ENCODE measurements around the gene ARFGEF3. TPM values are rescaled to one million over a fixed set of nuclear protein-coding genes. Genes with fewer than 3 reads are reported as not detected.

The ARFGEF3 gene
- total and polyA plus RNA-seq, 5 experiments from 2014 or later: not detected

- ATAC-seq (no peak), DNase-seq (no peak)
- H3K27me3 Mint-ChIP-seq: peaks cover 3 to 19% (median 16%) of the 10 kb centered on the region in 5 donors
- H3K9me3 Mint-ChIP-seq: no peaks in the 10 kb centered on the region
- no peaks in the 10 kb centered on the region for H3K36me3 Mint-ChIP-seq
- no peak overlapping the region for H3K4me3 Mint-ChIP-seq
- H3K27ac Mint-ChIP-seq: no peak overlapping the region
- POLR2A ChIA-PET: no interaction called here
- no peaks in the 10 kb centered on the region for H3K4me1 Mint-ChIP-seq
Measured at GRCh38 chr6:138226700-138227315, 65.1 kb downstream of the ARFGEF3 start.

GRCh38 chr6:138227316-138227781, 65.6 kb downstream of the ARFGEF3 start:
- Mint-ChIP-seq H3K9me3 (no peaks in the 10 kb centered on the region), H3K27ac (no peak overlapping the region), H3K27me3 (peaks cover 3 to 19% (median 16%) of the 10 kb centered on the region in 5 donors), H3K4me1 (no peaks in the 10 kb centered on the region), H3K36me3 (no peaks in the 10 kb centered on the region), H3K4me3 (no peak overlapping the region)
- DNase-seq: no peak
- POLR2A ChIA-PET: no interaction called here
- no peak for ATAC-seq

GRCh38 chr6:138229072-138229471, 67.3 kb downstream of the ARFGEF3 start:
- Mint-ChIP-seq H3K27me3 (peaks cover 3 to 22% (median 16%) of the 10 kb centered on the region in 5 donors), H3K9me3 (no peaks in the 10 kb centered on the region)

GRCh38 chr6:138229663-138230179, 68.0 kb downstream of the ARFGEF3 start:
- H3K27me3 Mint-ChIP-seq: peaks cover 3 to 20% (median 16%) of the 10 kb centered on the region in 5 donors

More at GRCh38 chr6:138229072-138229471, 67.3 kb downstream of the ARFGEF3 start:
- DNase-seq (no peak), ATAC-seq (no peak)
- POLR2A ChIA-PET: no interaction called here
- Mint-ChIP-seq H3K36me3 (no peaks in the 10 kb centered on the region), H3K27ac (no peak overlapping the region), H3K4me3 (no peak overlapping the region), H3K4me1 (no peaks in the 10 kb centered on the region)

GRCh38 chr6:138230221-138230620, 68.5 kb downstream of the ARFGEF3 start:
- POLR2A ChIA-PET: no interaction called here
- Mint-ChIP-seq H3K9me3 (no peaks in the 10 kb centered on the region), H3K36me3 (no peaks in the 10 kb centered on the region), H3K27me3 (peaks cover 3 to 19% (median 15%) of the 10 kb centered on the region in 5 donors), H3K4me3 (no peak overlapping the region), H3K27ac (no peak overlapping the region), H3K4me1 (no peaks in the 10 kb centered on the region)
- DNase-seq (no peak), ATAC-seq (no peak)

More at GRCh38 chr6:138229663-138230179, 68.0 kb downstream of the ARFGEF3 start:
- Mint-ChIP-seq H3K4me1 (no peaks in the 10 kb centered on the region), H3K27ac (no peak overlapping the region), H3K4me3 (no peak overlapping the region), H3K36me3 (no peaks in the 10 kb centered on the region), H3K9me3 (no peaks in the 10 kb centered on the region)
- ATAC-seq (no peak), DNase-seq (no peak)
- POLR2A ChIA-PET: no interaction called here

GRCh38 chr6:138230759-138231380, 69.1 kb downstream of the ARFGEF3 start:
- no peaks in the 10 kb centered on the region for H3K9me3 Mint-ChIP-seq
- H3K36me3 Mint-ChIP-seq: no peaks in the 10 kb centered on the region
- H3K27ac Mint-ChIP-seq: no peak overlapping the region
- no peak for DNase-seq
- no peak for ATAC-seq
- peaks cover 3 to 17% (median 14%) of the 10 kb centered on the region in 5 donors for H3K27me3 Mint-ChIP-seq
- H3K4me1 Mint-ChIP-seq: no peaks in the 10 kb centered on the region
- no peak overlapping the region for H3K4me3 Mint-ChIP-seq
- POLR2A ChIA-PET: no interaction called here

GRCh38 chr6:138231381-138231886, 69.7 kb downstream of the ARFGEF3 start:
- no peak overlapping the region for H3K4me3 Mint-ChIP-seq
- no peaks in the 10 kb centered on the region for H3K4me1 Mint-ChIP-seq
- no peak for ATAC-seq
- no peak for DNase-seq
- POLR2A ChIA-PET: no interaction called here
- H3K36me3 Mint-ChIP-seq: no peaks in the 10 kb centered on the region
- H3K9me3 Mint-ChIP-seq: no peaks in the 10 kb centered on the region
- peaks cover 3 to 17% (median 14%) of the 10 kb centered on the region in 5 donors for H3K27me3 Mint-ChIP-seq
- no peak overlapping the region for H3K27ac Mint-ChIP-seq

GRCh38 chr6:138234363-138234762, 72.6 kb downstream of the ARFGEF3 start:
- Mint-ChIP-seq H3K9me3 (no peaks in the 10 kb centered on the region), H3K36me3 (no peaks in the 10 kb centered on the region), H3K4me1 (no peaks in the 10 kb centered on the region), H3K4me3 (no peak overlapping the region), H3K27me3 (peaks cover 0 to 14% (median 0%) of the 10 kb centered on the region in 5 donors), H3K27ac (no peak overlapping the region)
- POLR2A ChIA-PET: no interaction called here
- ATAC-seq (no peak), DNase-seq (no peak)

GRCh38 chr6:138235205-138235604, 73.5 kb downstream of the ARFGEF3 start:
- H3K4me3 Mint-ChIP-seq: no peak overlapping the region
- H3K27me3 Mint-ChIP-seq: peaks cover 0 to 12% (median 0%) of the 10 kb centered on the region in 5 donors
- no peaks in the 10 kb centered on the region for H3K4me1 Mint-ChIP-seq
- no peak overlapping the region for H3K27ac Mint-ChIP-seq
- ATAC-seq: no peak
- no peak for DNase-seq
- POLR2A ChIA-PET: no interaction called here
- no peaks in the 10 kb centered on the region for H3K9me3 Mint-ChIP-seq
- H3K36me3 Mint-ChIP-seq: no peaks in the 10 kb centered on the region

GRCh38 chr6:138235693-138236092, 74.0 kb downstream of the ARFGEF3 start:
- Mint-ChIP-seq H3K27ac (no peak overlapping the region), H3K4me3 (no peak overlapping the region), H3K4me1 (no peaks in the 10 kb centered on the region), H3K36me3 (no peaks in the 10 kb centered on the region), H3K9me3 (no peaks in the 10 kb centered on the region), H3K27me3 (peaks cover 0 to 10% (median 3%) of the 10 kb centered on the region in 5 donors)
- POLR2A ChIA-PET: no interaction called here
- no peak for ATAC-seq
- no peak for DNase-seq

- Mint-ChIP-seq H3K27ac (no peak overlapping the region), H3K36me3 (no peaks in the 10 kb centered on the region), H3K4me1 (no peaks in the 10 kb centered on the region), H3K4me3 (no peak overlapping the region), H3K9me3 (no peaks in the 10 kb centered on the region), H3K27me3 (peaks cover 0 to 14% (median 7%) of the 10 kb centered on the region in 5 donors)
- no peak for DNase-seq
- no peak for ATAC-seq
- POLR2A ChIA-PET: no interaction called here
Measured at GRCh38 chr6:138237463-138237862, 75.7 kb downstream of the ARFGEF3 start.

GRCh38 chr6:138238368-138238767, 76.6 kb downstream of the ARFGEF3 start:
- Mint-ChIP-seq H3K9me3 (no peaks in the 10 kb centered on the region), H3K4me3 (no peak overlapping the region), H3K4me1 (no peaks in the 10 kb centered on the region), H3K27ac (no peak overlapping the region), H3K27me3 (peaks cover 1 to 21% (median 7%) of the 10 kb centered on the region in 5 donors), H3K36me3 (no peaks in the 10 kb centered on the region)
- POLR2A ChIA-PET: no interaction called here
- DNase-seq: no peak
- no peak for ATAC-seq

GRCh38 chr6:138239774-138240173, 78.0 kb downstream of the ARFGEF3 start:
- H3K27ac Mint-ChIP-seq: no peak overlapping the region
- no peaks in the 10 kb centered on the region for H3K9me3 Mint-ChIP-seq
- ATAC-seq (no peak), DNase-seq (no peak)
- no peak overlapping the region for H3K4me3 Mint-ChIP-seq
- POLR2A ChIA-PET: no interaction called here
- no peaks in the 10 kb centered on the region for H3K4me1 Mint-ChIP-seq
- H3K36me3 Mint-ChIP-seq: no peaks in the 10 kb centered on the region
- H3K27me3 Mint-ChIP-seq: peaks cover 2 to 22% (median 3%) of the 10 kb centered on the region in 5 donors
